HG03060 (cell line): ENCODE data around the gene PRIM1.
"Not testable (repeated sequence)": the region's sequence is repeated elsewhere in the genome, so short reads cannot be mapped to it uniquely, and the experiment has no call there.

Source experiments
- ATAC-seq: cut with Tn5 transposase; IDR thresholded peaks from one replicate; pipeline ENCODE4 v1.9.1; 2021; ENCODE audit warnings: low read depth, moderate number of reproducible peaks; ENCODE audit not compliant: unreplicated experiment

Gene PRIM1

DNA sequence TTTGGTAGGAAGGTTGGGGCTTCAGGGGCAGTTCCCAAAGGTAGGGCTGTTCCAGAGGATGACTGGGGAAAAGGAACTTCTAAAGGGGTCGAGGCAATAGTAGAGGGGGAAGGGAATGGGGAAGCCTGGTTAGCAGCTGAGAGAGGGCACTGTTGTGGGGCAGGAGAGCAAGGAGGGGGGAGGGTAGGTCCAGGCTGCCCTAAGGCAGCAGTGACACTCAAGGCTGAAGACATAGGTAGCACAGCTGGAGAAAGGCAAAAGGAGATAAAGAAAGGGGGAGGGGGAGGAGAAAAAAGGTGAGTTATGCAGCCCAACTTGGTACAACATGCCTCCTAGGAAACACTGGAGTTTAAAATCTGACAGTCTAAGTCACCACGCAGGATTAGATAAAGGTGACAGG is 30.9 kb downstream of the PRIM1 start:
- no peak for ATAC-seq

DNA sequence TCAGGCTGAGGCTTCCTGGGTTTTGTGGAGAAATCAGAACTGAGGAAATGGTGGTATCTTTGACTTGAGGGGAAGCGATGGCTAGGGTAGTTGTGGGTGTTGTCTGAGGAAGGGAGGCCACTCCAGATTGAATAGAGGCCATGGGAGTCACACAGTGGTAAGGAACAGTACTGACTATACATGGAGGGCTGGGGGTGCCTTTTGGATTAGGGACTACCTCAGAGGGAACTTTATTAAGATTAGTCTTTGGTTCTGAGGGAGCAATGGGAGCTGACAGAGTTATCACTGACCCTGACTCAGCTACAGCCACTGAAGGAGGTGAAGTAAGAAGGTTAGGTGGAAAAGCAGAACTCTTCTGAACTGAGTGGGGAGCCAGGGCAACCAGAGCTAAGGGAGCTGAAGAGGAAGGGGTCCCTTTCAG is 31.4 kb downstream of the PRIM1 start:
- ATAC-seq = no peak

DNA sequence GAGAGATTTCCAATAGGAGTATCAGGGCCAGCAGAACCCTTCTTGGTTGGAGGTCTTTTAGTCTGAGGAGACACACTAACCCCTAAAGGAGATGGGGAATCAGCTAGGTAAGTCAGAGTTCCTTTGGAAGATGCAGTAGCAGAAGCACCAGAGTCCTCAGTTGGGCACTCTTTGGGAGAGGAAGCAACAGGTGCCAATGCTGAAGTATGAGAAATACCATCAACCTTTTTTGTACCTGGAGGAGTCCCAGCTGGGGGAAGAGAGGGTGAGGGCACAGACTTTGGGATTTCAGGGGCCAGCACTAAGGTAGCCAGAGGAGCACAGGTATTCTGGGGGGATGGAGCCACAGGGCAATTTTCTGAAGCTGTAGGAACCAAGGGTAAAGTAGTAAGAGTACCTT is 33.1 kb downstream of the PRIM1 start:
- ATAC-seq = no peak

GRCh38 chr12:56718636-56719035 is 33.5 kb downstream of the PRIM1 start:
- ATAC-seq = no peak

DNA sequence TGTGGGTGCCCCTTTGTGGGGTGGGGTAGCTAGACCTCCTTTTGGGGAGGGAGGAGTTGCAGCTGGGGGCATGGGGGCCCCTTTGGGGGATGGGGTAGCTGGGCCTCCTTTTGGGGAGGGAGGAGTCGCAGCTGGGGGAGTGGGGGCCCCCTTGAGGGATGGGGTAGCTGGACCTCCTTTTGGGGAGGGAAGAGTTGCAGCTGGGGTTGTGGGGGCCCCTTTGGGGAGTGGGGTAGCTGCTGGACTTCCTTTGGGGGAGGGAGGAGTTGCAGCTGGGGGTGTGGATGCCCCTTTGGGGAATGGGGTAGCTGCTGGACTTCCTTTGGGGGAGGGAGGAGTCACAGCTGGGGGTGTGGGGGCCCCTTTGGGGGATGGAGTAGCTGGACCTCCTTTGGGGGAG is 34.0 kb downstream of the PRIM1 start:
- no peak for ATAC-seq

- no peak for ATAC-seq
Observed at GRCh38 chr12:56716933-56717880, 34.9 kb downstream of the PRIM1 start.

DNA sequence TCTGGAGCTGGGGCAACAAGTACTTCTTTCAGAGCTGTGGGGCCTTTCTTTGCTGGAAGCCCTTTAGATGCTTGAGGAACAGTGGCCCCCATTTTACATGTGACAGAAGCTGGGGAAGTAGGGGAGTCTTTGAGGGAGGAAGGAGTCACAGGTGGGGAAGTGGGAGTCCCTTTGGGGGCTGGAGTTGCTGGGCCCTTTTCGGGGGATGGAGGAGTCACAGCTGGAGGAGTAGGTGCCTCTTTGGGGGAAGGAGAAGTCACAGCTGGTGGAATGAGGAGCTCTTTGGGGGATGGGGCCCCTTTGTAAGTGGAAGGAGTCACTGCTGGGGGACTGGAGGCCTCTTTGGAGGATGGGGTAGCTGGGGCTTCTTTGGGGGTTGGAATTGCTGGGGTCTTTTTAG is 35.7 kb downstream of the PRIM1 start:
- no peak for ATAC-seq

DNA sequence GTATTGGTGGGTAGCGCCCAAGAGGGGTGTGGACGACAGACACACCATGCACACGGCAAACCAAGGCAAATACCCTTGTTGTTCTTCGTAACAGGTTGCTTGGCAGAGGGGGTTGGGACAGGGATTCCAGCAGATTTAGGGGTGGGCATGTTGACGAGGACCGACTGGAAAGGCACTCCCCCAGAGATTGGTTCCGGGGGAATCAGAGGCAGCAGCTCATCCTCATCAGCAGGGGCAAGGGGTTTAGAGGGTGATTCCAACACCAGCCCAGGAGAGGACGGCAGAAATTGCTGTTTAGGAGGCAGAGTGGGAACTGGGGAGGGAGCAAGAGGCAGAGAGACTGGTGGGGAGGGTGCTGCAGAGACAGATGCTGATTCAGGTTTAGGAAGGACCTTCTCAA is 36.3 kb downstream of the PRIM1 start:
- ATAC-seq = no peak

DNA sequence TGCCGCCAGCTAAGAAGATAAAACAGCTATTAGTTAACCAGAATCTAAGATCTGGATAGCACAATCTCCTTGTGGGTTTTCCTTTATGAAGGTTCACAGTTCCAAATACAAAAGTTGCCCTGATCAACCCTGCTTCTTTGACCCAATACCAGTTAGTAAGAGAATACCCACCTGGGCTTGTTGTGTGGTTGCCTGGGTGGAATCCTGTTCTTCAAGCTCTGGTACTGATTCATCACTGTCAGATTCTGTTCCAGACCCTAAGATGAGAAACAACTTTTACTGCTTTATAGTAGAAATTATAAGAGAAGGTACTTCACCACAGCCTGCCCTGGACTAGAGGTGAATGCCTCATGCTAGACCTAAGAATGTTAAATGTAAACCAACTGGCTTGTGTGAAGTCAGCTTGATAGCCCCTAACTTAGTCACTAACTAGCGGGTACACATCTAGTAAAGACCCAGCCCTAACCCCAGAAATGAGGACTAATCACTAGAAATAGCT is 37.6 kb downstream of the PRIM1 start:
- ATAC-seq = no peak

DNA sequence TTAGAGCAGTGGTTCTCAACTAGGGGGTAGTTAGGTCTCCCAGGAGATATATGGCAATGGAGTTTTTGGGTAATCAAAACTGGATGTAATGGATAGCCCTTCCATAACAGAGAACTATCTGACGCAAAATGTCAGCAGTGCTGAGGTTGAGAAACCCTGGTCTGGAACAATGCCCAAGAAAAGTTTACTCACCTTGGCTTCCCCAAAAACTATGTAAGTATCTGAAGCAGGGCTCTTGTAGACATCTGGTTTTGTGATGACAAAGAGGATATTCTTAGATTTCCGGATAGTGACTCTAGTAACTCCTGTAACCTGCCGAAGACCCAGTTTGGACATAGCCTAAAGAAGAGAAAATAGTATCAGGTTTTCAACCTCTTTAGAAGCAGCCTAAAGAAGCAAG is 38.8 kb downstream of the PRIM1 start:
- no peak for ATAC-seq

- ATAC-seq = no peak
Observed at GRCh38 chr12:56709759-56710376, 42.3 kb downstream of the PRIM1 start.

DNA sequence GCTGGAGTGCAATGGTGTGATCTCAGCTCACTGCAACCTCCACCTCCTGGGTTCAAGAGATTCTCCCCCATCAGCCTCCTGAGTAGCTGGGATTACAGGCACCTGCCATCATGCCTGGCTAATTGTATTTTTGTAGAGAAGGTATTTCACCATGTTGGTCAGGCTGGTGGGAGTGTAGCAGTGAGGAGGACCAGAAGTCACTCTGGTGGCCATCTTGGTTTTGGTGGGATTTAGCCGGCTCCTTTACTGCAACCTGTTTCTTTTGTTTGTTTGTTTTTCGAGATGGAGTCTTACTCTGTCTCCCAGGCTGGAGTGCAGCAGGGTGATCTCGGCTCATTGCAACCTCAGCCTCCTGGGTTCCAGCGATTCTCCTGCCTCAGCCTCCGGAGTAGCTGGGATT is 47.6 kb downstream of the PRIM1 start:
- ATAC-seq = not testable (repeated sequence)

- ATAC-seq = no peak
Observed at GRCh38 chr12:56699020-56699661, 53.0 kb downstream of the PRIM1 start.

- ATAC-seq = no peak
Observed at GRCh38 chr12:56695327-56696101, 56.6 kb downstream of the PRIM1 start.

- ATAC-seq = no peak
Observed at GRCh38 chr12:56694161-56694560, 58.0 kb downstream of the PRIM1 start.

DNA sequence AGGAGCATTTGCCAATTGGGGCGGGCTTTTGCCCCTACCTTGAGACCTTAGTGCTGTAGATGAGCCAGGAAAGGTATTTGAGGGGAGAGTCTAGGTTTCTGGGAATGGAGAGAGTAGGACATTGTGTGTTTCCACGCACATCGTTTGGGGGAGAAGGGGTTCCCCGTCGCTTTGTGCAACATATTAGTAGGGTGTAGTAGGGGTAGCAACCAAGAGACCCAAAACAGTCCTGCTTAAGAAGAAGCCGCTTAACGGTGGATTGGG is 63.3 kb downstream of the PRIM1 start:
- ATAC-seq = no peak

GRCh38 chr12:56688129-56688845 is 63.8 kb downstream of the PRIM1 start, which contains the start of gene PTGES3:
TSS of gene PTGES3 (minus strand) at chr12:56688284. CDS start at chr12:56687999, 285 bp downstream.
- peak; percentile 45 for ATAC-seq

- no peak for ATAC-seq
Observed at GRCh38 chr12:56687223-56688128, 64.6 kb downstream of the PRIM1 start.

- ATAC-seq = no peak
Observed at GRCh38 chr12:56684745-56685359, 67.3 kb downstream of the PRIM1 start.
